ENCODE data around the gene OPRL1.

OPRL1 gene

DNA sequence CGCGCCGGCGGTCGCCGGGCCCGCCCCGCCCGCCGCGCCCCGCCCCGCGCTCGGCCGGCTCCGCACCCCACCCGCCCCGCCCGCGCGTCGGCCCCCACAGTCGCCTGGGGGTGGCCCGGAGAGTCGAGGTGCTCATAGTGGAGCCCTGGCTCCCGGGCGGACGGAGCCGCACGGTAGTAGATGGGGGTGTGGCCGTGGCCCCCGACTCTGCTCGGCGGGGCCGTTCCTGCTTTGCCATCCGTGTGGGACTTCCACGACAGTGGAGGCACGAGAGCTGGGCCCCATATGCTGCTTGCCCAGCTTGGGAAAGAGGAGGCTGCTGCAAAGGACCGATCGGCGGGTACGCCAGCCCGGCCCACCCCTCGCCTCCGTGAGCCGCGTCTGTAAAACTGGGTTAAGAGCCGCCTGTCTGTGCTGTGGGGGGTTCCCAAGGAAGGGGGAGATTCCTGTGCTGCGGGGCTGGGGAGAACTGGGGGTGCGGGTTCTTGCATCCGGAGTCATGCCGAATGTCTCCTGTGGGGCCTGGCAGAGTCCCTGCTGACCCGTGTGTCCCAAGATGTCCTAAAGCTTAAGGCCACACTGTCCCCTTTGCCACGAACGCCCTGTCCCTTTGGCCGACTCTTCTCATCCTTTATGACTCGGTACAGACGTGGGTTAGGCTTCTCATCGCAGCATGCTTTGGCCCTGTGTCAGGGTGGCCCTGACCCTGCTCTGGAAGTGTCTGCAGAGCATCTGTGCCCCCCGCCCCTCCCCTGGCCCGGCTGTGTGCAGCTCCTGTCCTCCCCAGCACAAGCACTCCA lies at the start of gene OPRL1:
Gene OPRL1 (plus strand): TSS at position 70 of the 800 bp plus-strand sequence. CDS start 12,639 bp downstream, outside the sequence.
- no peak for DNase-seq

DNA sequence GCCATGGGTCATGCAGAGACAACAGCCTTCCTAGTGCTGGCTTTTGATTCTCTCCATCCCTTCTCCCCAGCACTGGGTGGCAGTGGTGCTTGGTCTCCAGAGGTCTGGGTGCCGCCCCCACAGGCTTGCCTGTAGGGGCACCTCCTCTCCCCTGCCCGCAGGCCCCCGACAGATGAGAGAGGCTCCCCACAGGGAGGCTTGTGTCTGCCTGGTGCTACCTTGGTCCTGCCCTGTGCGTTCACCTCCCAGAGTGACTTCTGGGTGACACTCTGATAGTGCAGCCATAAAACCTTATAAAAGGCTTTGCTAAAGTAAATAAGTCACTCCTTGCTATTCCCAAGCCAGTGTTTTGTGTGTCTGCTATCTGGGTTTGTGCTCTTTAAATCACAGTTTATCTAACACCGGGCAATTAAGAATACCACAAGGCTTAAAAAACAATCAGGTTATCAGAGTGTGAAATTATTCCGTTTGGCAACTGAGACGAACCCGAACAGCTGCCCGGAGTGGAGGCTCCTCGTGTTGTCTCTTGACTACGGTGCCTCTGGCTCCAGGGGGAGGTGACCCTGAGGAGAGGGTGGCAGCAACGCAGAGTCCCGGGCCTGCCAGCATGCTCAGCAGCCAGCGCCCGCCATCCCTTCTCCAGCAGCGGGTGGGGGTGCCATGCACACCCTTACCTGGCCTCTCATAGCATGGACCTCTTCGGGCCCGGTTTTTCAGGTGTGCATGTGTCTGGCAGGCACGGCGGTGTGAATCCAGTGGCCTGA lies 49.3 kb upstream of the OPRL1 start:
- no peak for DNase-seq

DNA sequence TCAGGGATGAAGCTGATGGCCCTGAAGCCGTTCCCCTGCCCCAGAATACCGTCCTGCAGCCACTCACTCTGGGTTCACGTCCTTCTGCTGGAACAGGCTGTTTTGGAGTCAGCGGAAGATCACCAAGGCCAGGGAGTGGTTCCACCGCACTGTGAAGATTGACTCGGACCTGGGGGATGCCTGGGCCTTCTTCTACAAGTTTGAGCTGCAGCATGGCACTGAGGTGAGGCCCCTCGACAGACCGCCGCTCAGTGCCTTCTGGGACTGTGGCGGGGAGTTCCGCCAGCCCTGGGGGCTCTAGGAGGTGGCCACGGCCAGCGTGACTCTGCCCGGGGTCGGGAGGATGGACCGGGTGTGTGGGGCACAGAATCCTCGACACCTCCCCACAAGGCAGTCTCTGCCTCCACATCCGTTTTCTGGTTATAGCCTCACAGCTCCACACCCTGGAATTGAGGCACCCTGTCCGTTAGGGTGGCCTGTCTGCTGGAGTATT lies 48.0 kb upstream of the OPRL1 start:
- DNase-seq, result no peak

DNA sequence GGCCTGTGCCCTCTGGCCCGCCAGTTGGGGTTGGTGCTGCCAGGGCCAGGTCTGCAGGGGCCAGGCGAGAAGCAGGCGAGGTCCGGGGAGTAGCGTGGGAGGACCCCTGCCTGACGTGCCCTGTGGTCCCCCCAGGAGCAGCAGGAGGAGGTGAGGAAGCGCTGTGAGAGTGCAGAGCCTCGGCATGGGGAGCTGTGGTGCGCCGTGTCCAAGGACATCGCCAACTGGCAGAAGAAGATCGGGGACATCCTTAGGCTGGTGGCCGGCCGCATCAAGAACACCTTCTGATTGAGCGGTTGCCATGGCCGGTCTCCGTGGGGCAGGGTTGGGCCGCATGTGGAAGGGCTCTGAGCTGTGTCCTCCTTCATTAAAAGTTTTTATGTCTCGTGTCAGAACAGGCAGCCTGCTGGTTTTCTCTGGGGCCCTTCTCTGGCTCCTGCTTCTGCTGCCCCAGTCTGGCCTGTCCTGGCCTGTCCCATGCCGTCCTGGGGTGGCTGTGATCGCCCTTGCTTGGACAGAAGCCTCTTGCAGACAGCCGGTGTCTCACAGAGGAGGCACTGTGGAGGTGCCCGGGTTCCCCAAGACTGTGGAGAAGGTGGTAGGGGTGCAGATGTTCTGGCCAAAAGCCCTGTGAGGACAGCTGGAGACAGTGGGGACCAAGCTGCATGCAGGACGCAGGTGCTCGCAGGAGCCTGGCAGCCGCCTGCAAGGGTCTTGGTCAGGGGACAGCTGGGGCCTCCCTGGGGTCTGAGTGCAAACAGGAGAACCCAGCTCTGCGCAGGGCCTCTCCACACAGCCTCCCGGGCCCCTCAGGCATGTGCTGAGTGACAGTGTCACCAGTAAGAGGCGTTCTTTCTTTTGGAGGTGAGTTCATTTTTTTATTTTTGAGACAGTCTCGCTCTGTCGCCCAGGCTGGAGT lies 46.9 kb upstream of the OPRL1 start:
- no peak for DNase-seq

DNA sequence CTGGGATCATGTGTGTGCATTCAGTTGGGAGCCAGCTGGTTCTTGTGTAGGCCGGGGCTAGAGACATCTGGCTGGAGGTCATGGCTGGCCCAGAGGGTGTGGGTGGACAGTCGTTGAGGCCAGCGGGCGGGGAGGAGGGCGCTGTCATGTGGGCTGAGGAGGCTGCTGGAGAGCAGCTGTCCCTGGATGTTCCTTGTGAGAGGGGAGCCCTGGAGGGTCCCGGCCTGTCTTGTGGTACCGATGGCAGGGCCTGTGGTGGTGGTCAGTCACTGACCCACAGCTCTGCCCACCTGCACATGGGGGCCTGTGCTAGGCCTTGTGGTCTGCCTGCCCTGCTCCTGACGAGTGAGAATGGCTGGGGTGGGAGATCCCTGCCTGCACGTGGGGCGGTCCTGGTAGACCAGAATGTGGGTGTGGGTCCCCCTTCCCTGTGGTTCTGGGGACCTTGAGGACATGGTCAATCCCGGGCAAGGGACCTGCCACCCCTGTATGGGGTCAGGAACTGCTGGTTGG lies 45.8 kb upstream of the OPRL1 start:
- DNase-seq, result no peak

DNA sequence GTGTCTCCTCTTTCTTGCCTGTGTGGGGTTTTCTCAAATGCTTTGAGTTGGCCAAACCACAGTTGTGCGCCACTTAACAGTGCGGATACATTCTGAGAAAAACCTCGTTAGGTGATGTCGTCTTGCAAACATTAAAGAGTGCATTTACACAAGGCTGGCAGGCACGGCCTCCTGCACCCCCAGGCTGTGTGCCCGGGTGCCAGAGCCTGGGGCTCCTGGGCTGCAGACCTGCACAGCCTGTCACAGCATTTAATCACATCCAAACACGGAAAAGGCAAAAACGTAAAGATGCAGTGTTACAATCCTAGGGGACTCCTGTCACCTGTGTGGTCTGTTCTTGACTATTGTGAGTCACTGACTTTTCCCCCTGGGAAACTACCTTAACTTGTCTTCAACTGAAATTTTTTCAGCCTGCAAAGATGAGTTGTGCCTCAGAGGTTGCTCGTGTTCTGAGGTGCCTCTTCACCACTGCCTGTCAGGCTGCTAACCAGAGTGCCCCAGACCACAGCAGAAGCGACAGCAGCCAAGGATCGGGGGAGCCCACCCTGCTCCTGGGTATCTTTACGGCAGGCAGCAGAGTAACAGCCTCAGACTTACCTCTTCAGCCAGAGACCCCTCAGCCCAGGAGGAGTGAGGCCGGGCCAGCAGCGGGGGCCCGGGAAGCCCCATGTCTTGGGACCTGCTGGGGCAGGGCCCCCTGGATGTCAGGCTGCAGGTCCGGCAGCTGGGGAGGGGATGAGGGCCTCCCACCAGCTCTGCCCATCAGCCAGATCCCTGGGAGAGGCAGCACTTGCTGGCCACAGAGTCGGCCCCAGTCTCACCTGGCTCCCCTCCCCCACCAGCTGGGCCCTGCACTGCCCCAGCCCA lies 44.6 kb upstream of the OPRL1 start:
- DNase-seq, result no peak

DNA sequence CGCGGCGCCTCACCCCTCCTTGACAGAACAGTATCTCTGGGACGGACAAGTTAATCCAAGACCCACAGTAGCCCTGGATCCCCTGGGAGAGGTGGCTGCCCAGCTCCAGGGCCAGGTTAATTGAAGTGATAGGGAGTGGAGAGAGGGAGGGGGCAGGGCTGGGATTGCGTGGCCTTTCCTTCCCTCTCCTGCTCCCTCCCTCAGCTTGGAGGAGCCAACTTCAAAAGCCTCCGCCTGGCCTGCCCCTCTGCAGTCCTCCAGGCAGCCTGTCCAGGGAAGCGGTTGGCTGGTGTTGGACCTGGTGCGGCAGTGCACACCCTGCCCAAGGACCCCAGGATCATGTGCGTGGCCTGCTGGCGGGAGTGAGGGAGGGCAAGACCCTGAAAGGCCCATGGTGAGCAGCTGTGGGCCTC lies 43.9 kb upstream of the OPRL1 start, which contains the start of gene C20orf204:
Gene C20orf204 (plus strand): TSS at position 250 of the 413 bp plus-strand sequence. CDS start 142 bp downstream, at position 392.
- no peak for DNase-seq

DNA sequence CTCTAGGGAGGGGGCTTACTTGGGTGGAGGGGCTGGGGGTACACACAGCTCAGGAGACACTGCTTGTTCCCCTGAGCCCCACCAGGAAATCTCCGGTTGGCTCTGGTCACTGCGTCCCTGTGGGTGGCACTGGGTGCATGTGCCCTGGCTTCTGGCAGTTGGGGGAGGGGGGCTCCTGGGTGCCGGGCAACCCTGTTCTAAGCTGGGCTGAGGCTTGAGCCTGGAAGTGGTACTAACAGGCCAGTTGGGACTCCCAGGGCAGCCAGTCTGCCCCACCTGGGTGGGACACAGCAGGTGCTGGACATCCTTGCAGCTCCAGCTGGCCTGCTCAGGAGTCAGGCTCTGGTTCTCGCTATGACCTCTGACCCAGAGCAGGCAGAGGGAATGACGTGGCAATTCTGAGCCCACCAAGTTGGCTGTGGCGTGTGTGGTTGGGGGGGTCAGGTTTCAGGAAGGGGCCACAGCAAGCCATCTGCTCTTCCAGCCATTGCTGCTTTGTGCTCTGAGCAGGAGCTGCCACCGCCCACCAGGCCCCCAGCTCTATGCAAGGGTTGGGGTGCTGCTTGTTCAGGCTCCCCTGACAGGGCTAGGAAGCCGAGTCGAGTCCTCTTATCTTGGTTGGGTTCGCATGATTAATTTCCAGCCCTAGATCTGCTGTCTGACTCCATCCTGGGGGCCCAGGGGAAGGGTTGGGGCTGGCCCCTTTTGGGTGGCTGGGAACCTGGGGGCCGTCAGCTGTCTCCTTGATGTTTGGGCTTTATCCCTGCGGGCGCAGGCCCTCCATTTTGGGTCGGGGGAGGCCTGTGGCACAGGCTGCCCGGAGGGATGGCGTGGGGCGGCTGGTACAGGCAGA lies 43.3 kb upstream of the OPRL1 start:
- no peak for DNase-seq

DNA sequence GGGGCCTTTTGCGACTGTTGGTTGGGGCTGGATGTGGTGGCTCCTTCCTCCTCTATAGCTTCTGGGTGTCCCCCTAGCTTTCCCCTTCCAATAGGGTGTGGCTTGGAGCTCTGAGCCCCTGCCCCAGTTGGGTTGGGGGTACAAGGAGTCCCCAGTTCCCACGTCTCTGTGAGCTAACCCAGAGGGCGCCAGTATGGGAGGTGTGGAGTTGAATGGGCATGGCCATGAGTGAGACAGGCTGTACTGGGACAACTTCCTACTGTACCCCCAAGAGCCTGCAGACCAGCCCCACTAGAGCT lies 42.7 kb upstream of the OPRL1 start:
- no peak for DNase-seq

DNA sequence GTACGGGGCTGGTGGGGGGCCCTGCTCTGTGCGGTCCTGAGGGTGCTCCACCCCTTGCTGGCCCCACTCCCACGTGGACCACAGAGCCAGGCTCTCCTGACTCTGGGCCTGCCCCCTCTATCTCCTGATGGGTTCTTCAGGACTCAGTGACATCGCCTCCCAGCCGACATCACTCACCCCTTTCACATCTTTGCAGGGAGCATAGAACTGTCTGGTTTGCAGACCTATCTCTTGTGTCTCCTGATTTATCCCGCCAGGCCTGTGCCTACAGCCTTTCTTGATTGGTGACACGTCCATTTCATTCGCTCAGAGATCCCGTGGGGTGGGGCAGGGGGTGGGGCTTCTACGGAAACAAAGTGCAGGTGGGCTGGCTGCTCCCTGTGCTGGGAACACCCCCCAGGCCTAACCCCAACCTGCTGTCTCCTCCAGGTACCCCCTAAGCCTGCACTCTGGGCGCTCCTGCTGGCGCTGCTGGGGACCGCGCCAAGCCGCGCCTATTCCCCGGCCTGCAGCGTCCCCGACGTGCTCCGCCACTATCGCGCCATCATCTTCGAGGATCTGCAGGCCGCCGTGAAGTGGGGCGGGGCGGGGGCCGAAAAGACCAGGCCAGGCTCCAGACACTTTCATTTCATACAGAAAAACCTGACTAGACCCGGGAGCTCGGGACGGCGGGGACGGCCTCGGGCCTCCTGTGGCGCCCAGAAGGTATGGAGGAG lies 42.2 kb upstream of the OPRL1 start:
- DNase-seq, result no peak

DNA sequence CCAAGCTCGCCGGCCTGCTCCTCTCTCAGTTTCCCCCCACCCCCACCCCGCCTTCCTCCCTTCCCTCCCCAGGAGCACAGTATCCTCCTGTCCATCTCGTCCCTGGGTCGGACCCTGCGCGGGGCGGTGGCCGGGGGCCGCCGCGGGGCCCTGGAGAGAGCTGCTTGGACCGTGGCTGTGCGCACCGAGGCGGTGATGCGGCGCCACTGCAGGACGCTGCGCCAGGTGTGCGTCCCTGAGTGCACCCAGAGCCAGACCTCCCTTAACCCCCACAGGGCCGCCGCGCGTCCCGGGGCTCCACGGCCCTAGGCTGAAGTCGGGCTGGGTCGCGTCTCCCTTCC lies 41.7 kb upstream of the OPRL1 start:
- DNase-seq, result peak; percentile 74

DNA sequence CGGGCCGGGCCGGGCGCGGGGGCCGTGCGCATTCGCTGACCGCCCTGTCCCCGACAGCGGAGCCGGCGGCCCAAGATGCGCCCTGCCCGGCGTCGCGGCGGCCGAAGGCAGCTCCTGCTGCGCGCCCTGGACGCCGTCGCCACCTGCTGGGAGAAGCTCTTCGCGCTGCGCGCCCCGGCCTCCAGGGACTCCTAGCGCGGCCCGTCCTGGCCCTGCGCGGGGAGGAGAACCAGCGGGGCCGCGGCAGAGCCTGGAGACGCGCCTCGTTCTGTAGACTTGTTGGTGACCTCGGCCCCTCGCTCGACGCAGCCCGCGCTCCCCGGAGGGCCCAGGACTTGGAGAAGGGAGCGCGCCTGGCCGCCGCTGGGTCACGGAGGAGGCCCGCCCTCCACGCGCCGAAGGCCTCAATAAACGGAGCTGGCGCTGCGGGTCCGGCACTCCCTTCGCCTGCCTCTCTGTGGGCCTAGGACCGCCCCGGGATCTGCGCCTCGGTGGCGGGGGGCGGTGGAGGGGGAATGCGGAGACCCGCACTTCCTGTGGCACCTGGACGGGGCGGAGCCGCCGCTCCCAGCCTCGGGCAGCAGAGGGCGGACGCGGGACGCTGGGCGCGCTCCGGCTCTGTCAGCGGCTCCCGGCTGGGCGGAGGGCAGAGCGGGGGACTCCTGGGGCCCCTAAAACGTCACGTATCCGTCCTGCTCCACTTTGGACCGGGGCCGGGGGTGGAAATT lies 41.2 kb upstream of the OPRL1 start:
- peak; percentile 88 for DNase-seq

DNA sequence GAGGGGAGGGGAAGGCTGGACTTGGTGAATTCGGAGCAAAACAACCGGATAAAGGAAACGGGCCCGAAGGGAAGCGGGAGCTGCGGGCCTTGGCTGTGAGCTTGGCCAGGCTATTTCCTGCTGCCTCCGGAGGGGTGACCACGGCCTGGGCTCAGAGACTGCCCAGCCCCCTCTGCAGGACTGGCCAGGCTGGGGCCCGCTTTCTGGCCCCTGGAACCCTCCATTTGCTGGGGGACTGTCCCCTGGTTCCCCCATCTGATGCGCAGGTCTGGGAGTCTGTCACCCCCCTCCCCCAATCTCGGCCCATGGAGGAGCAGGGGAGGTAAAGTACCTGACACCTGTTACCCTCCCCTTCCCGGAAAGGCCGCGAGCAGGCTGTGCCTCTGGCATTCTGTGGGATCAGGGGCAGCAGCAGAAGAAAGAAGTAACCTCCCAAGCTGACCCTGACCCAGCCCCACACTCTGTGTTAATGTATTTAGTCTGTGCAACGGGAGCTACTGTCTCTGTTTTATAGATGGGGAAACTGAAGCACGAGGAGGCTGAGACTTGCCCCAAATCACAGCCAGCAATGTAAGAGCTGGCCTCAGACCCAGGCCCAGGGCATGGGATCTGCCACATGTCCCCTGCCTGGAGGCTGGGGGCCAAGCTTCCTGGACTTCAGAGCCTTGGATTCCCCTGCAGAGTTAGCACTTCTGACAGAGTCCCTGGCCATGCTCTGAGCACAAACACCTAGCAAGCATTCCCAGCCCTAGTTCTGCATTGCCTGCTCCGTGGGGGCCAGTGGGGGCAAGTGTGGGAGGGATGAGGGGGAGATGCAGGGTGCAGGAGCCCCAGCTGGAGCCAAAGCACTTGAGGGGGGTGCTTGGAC lies 40.4 kb upstream of the OPRL1 start:
- no peak for DNase-seq

DNA sequence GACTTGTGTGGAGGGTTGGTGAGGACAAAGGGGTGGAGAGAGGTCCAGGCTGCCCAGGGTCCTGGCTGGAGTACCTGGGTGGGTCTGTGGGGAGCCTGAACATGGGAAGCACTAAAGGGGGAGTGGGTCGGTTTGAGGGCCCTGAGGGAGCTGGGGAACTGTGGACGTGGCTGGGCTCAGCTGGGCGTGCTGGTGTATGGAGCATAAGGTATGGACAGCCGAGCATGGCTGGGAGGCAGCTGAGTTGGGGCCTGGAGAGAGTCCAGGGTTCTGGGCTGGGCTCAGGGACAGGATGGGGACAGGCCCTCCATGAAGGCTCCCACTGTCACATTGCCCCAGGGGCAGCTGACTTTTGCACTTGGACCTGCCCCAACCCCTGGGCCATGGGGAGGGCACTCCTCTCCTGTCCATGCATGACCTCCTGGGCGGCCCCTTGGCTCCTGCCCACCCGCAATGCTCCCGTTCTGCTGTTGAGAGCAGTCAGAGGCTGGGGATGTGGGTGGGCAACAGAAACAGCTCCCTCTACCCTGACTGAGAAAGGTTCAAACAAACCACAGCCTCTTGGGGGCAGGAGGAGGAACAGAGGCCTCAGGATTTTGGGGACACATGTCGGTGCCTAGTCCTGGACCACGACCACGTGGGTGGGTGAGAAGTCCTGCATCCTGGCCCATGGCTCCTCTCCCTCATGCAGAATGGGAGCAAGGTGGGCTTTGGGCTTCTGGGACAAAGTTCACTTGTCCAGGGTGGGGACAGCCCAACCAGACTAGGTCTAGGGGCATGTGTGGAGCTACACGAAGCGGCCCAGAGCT lies 39.4 kb upstream of the OPRL1 start:
- no peak for DNase-seq

DNA sequence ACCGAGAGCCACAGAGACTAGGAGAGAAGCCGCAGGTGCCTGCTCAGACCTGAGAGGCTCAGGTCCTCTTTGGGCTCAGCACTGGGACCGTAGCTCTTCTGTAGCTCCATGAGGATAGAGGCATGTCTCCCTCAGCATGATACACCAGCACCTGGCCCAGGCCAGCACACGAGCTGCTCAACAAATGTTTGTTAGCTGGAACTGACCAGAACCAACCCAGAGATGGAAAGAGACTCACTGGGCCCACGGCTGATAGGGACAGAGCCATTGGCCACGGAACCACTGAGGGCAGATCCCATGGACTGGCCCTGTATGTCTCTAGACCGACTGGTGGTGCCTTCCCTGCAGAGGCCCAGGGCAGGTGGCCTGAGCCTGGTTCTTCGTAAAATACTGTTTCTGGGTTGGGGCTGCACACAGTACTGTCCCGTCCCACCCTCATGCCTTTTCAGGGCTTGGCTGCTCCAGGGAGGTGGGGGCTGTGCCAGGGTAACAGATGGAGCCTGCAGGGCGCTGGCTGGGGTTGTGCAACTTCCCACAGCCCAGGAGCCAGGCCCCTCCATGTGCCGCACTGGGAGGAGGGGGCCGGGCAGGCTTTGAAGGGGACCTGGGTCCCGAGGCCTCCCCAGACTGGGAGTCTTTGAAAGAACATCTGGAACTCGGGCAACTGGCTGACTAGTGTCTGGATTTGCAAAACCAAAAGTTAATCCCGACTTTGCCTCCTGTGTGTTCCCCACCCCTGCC lies 38.7 kb upstream of the OPRL1 start:
- DNase-seq, result no peak

DNA sequence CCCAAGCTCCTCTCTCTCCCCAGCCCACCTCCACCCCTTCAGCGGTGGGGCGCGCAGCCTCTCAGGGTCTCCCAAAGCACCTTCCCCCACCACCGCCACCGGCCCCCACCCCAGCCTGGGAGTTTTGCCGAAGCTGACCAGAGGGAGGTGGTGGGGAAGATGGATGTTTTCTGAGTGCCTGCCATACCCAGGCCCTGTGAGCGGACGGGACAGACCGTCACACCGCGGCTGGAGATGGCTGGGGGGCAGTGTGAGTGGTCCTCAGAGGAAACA lies 38.2 kb upstream of the OPRL1 start:
- DNase-seq, result no peak
